Liver (tissue), 9 donors: Measurements from ENCODE around the gene HRCT1. TPM values are rescaled to one million over a fixed set of nuclear protein-coding genes. Genes with fewer than 3 reads are reported as not detected.

Experiments
- DNase-seq: peaks from one replicate; pipeline ENCODE4 v3.0.0-alpha.2; 2017; ENCODE audit warnings: low spot score
- H3K27ac ChIP-seq, 2 donors: one replicate each; pipeline ENCODE4 v1.7.0; 2013; ENCODE audit warnings: inconsistent platforms in 2 of 2, low read length in 2 of 2, control low read depth in 1 of 2, low read depth in 1 of 2, mild to moderate bottlenecking in 1 of 2
- H3K27me3 ChIP-seq, 4 donors: one replicate each; pipeline versions ENCODE4 v1.6.1 to v1.7.0; 2013; ENCODE audit warnings: low read length in 3 of 4, inconsistent platforms in 1 of 4, mild to moderate bottlenecking in 1 of 4, moderate library complexity in 1 of 4; ENCODE audit not compliant: control insufficient read depth in 4 of 4, insufficient read depth in 4 of 4
- H3K36me3 ChIP-seq, 4 donors: one replicate each; pipeline versions ENCODE4 v1.6.1 to v1.7.0; 2013; ENCODE audit warnings: low read length in 3 of 4, mild to moderate bottlenecking in 3 of 4, low read depth in 1 of 4, moderate library complexity in 1 of 4; ENCODE audit not compliant: control insufficient read depth in 4 of 4, insufficient read depth in 3 of 4
- H3K4me1 ChIP-seq, 4 donors: one replicate each; pipeline versions ENCODE4 v1.6.1 to v1.7.0; 2013; ENCODE audit warnings: low read length in 3 of 4, mild to moderate bottlenecking in 3 of 4, moderate library complexity in 1 of 4; ENCODE audit not compliant: control insufficient read depth in 4 of 4, insufficient read depth in 4 of 4
- H3K4me3 ChIP-seq, 3 donors: one replicate each; pipeline versions ENCODE4 v1.6.1 to v1.7.0; 2013; ENCODE audit warnings: low read length in 3 of 3, control low read depth in 1 of 3, low read depth in 1 of 3, mild to moderate bottlenecking in 1 of 3
- H3K9ac ChIP-seq, 2 donors: one replicate each; pipeline ENCODE4 v1.7.0; 2013; ENCODE audit warnings: low read length in 2 of 2, mild to moderate bottlenecking in 2 of 2, moderate library complexity in 2 of 2, control low read depth in 1 of 2, low read depth in 1 of 2
- H3K9me3 ChIP-seq, 4 donors: one replicate each; pipeline versions ENCODE4 v1.6.1 to v1.7.0; 2013; ENCODE audit warnings: low read length in 3 of 4; ENCODE audit not compliant: control insufficient read depth in 4 of 4
- EGR1 ChIP-seq, 2 donors: IDR thresholded peaks; 2 replicates each; pipeline ENCODE4 v1.6.1; 2016 to 2018; ENCODE audit warnings: antibody characterized with exemption in 2 of 2, low read depth in 2 of 2
- FOXA1 ChIP-seq: IDR thresholded peaks from 2 replicates; pipeline ENCODE4 v1.6.1; 2016; ENCODE audit warnings: antibody characterized with exemption
- FOXA2 ChIP-seq: IDR thresholded peaks from 2 replicates; pipeline ENCODE4 v1.6.1; 2016; ENCODE audit warnings: antibody characterized with exemption
- GABPA ChIP-seq, 2 donors: IDR thresholded peaks in 1 of 2; conservative IDR thresholded peaks in 1 of 2; 2 replicates each; pipeline ENCODE4 v1.6.1; 2016; ENCODE audit warnings: antibody characterized with exemption in 2 of 2, mild to moderate bottlenecking in 1 of 2, moderate library complexity in 1 of 2
- HNF4A ChIP-seq, 2 donors: conservative IDR thresholded peaks; 2 replicates each; pipeline ENCODE4 v1.6.1; 2016; ENCODE audit warnings: antibody characterized with exemption in 2 of 2, mild to moderate bottlenecking in 2 of 2
- HNF4G ChIP-seq: IDR thresholded peaks from 2 replicates; pipeline ENCODE4 v1.6.1; 2016; ENCODE audit warnings: antibody characterized with exemption
- JUND ChIP-seq, 2 donors: IDR thresholded peaks; 2 replicates each; pipeline ENCODE4 v1.6.1; 2016; ENCODE audit warnings: antibody characterized with exemption in 2 of 2
- NR2F2 ChIP-seq: IDR thresholded peaks from 2 replicates; pipeline ENCODE4 v1.6.1; 2016; ENCODE audit warnings: antibody characterized with exemption
- RAD21 ChIP-seq, 2 donors: IDR thresholded peaks; 2 replicates each; pipeline ENCODE4 v1.6.1; 2016; ENCODE audit warnings: antibody characterized with exemption in 2 of 2, mild to moderate bottlenecking in 2 of 2
- RXRA ChIP-seq, 2 donors: IDR thresholded peaks; 2 replicates each; pipeline ENCODE4 v1.6.1; 2017 to 2018; ENCODE audit warnings: antibody characterized with exemption in 2 of 2, mild to moderate bottlenecking in 1 of 2
- TAF1 ChIP-seq: conservative IDR thresholded peaks from 2 replicates; pipeline ENCODE4 v1.6.1; 2016; ENCODE audit warnings: antibody characterized with exemption, mild to moderate bottlenecking
- YY1 ChIP-seq: IDR thresholded peaks from 2 replicates; pipeline ENCODE4 v1.6.1; 2016; ENCODE audit warnings: antibody characterized with exemption, mild to moderate bottlenecking
- WGBS: extraction: QIAGEN DNeasy Blood & Tissue Kit; methylation state at CpG from one replicate; pipeline ENCODE4 v1.1.7; 2013; 5-methylcytosine and 5-hydroxymethylcytosine counted together
- polyA plus RNA-seq, 2 donors: library from polyadenylated mRNA; stranded (reverse) in 1 of 2; unstranded in 1 of 2; fragments of 200-250 nt in 1 of 2; fragments of >200 nt in 1 of 2; fragmentation: Nextera tagmentation in 1 of 2; extraction: Ambion mirVana in 1 of 2; gene quantifications; one replicate each; pipeline versions ENCODE4 v1.2.1 to v1.2.3, GENCODE V29; 2013 to 2015
- total RNA-seq, 2 donors: library from RNA; depleted of rRNA; stranded (reverse); fragments of >200 nt; gene quantifications; one replicate each; pipeline ENCODE4 v1.2.3, GENCODE V29; 2014
- TF ChIP-seq, protein P1 (sequence below): IDR thresholded peaks from 2 replicates; pipeline ENCODE4 v1.6.1; 2016; ENCODE audit warnings: antibody characterized with exemption
- TF ChIP-seq, protein P2 (sequence below): fragments of 150-350 bp; IDR thresholded peaks from 2 replicates; pipeline ENCODE4 v1.5.1; 2017; ENCODE audit warnings: improper control_type of control experiment, low read depth, low read length; ENCODE audit not compliant: missing input control
- TF ChIP-seq, protein P3 (sequence below): IDR thresholded peaks from 2 replicates; pipeline ENCODE4 v1.6.1; 2016; ENCODE audit warnings: antibody characterized with exemption
- TF ChIP-seq, protein P4 (sequence below): IDR thresholded peaks from 2 replicates; pipeline ENCODE4 v1.6.1; 2016; ENCODE audit warnings: antibody characterized with exemption
- TF ChIP-seq, protein P5 (sequence below): IDR thresholded peaks from 2 replicates; pipeline ENCODE4 v1.6.1; 2016; ENCODE audit warnings: antibody characterized with exemption, mild to moderate bottlenecking
- donor health status: healthy.
- donor health status: healthy.
- donor health status: healthy.
- donor health status: healthy.
- donor health status: healthy.

The HRCT1 gene
- total and polyA plus RNA-seq, 4 donors, result 0.08 to 2.9 (median 0.27) TPM

- no peak overlapping the region for H3K27ac ChIP-seq
- H3K9me3 ChIP-seq, result no peaks in the 10 kb centered on the region
- TF ChIP-seq JUND (IDR thresholded peaks at IDR 0.05) (no peak), NR2F2 (no peak), HNF4A (conservative IDR thresholded peaks at IDR 0.05) (no peak), EGR1 (IDR thresholded peaks at IDR 0.05; ENCODE audit: low read depth in 2 of 2) (no peak), FOXA1 (no peak), YY1 (no peak), RAD21 (IDR thresholded peaks at IDR 0.05) (no peak), HNF4G (no peak)
- TF ChIP-seq, protein P1, sequence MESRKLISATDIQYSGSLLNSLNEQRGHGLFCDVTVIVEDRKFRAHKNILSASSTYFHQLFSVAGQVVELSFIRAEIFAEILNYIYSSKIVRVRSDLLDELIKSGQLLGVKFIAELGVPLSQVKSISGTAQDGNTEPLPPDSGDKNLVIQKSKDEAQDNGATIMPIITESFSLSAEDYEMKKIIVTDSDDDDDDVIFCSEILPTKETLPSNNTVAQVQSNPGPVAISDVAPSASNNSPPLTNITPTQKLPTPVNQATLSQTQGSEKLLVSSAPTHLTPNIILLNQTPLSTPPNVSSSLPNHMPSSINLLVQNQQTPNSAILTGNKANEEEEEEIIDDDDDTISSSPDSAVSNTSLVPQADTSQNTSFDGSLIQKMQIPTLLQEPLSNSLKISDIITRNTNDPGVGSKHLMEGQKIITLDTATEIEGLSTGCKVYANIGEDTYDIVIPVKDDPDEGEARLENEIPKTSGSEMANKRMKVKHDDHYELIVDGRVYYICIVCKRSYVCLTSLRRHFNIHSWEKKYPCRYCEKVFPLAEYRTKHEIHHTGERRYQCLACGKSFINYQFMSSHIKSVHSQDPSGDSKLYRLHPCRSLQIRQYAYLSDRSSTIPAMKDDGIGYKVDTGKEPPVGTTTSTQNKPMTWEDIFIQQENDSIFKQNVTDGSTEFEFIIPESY, result no peak
- TF ChIP-seq, protein P2, sequence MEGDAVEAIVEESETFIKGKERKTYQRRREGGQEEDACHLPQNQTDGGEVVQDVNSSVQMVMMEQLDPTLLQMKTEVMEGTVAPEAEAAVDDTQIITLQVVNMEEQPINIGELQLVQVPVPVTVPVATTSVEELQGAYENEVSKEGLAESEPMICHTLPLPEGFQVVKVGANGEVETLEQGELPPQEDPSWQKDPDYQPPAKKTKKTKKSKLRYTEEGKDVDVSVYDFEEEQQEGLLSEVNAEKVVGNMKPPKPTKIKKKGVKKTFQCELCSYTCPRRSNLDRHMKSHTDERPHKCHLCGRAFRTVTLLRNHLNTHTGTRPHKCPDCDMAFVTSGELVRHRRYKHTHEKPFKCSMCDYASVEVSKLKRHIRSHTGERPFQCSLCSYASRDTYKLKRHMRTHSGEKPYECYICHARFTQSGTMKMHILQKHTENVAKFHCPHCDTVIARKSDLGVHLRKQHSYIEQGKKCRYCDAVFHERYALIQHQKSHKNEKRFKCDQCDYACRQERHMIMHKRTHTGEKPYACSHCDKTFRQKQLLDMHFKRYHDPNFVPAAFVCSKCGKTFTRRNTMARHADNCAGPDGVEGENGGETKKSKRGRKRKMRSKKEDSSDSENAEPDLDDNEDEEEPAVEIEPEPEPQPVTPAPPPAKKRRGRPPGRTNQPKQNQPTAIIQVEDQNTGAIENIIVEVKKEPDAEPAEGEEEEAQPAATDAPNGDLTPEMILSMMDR, result no peak
- TF ChIP-seq, protein P3, sequence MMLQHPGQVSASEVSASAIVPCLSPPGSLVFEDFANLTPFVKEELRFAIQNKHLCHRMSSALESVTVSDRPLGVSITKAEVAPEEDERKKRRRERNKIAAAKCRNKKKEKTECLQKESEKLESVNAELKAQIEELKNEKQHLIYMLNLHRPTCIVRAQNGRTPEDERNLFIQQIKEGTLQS, result no peak
- WGBS, result 87% methylated on average over 2 of the region's 2 CpGs
- no peaks in the 10 kb centered on the region for H3K27me3 ChIP-seq
- H3K4me1 ChIP-seq, result no peaks in the 10 kb centered on the region
- no peak for DNase-seq
- H3K36me3 ChIP-seq, result no peaks in the 10 kb centered on the region
- H3K4me3 ChIP-seq, result no peak overlapping the region
- no peak overlapping the region for H3K9ac ChIP-seq
These were observed 37.1 kb upstream of the HRCT1 start for GRCh38 chr9:35868933-35869332.

DNA sequence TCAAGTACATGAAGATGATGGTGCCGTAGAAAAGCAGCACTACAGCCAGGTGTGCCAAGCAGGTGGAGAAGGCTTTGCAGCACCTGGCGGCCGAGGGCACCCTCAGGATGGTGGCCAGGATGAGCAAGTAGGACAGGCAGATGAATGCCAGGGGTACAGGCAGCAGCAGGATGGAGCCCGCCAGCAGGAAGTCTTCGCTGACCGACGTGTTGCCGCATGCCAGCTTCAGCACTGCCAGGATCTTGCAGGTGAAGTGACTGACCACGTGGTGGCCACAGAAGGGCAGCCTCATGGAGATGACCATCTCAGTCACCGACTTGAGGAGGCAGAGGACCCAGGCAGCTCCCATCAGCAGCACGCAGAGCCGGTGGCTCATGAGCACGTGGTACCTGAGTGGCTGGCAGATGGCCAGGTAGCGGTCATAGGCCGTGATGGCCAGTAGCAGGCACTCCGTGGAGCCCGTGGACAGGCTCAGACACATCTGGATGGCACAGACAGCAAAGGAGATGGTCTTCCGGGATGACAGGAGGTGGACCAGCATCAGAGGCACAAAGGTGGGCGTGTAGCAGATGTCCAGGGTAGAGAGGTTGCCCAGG, 36.3 kb upstream of the HRCT1 start:
- H3K4me3 ChIP-seq, result no peak overlapping the region
- WGBS, result 93% methylated on average over 19 of the region's 19 CpGs
- TF ChIP-seq NR2F2 (no peak), HNF4A (conservative IDR thresholded peaks at IDR 0.05) (no peak), GABPA (IDR thresholded peaks at IDR 0.05 in 1 of 2, conservative IDR thresholded peaks at IDR 0.05 in 1 of 2) (no peak), FOXA2 (no peak), YY1 (no peak), RAD21 (IDR thresholded peaks at IDR 0.05) (no peak), RXRA (IDR thresholded peaks at IDR 0.05) (no peak), TAF1 (no peak), FOXA1 (no peak)
- TF ChIP-seq, protein P4, sequence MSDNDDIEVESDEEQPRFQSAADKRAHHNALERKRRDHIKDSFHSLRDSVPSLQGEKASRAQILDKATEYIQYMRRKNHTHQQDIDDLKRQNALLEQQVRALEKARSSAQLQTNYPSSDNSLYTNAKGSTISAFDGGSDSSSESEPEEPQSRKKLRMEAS, result no peak
- TF ChIP-seq, protein P2, result no peak
- TF ChIP-seq, protein P5, sequence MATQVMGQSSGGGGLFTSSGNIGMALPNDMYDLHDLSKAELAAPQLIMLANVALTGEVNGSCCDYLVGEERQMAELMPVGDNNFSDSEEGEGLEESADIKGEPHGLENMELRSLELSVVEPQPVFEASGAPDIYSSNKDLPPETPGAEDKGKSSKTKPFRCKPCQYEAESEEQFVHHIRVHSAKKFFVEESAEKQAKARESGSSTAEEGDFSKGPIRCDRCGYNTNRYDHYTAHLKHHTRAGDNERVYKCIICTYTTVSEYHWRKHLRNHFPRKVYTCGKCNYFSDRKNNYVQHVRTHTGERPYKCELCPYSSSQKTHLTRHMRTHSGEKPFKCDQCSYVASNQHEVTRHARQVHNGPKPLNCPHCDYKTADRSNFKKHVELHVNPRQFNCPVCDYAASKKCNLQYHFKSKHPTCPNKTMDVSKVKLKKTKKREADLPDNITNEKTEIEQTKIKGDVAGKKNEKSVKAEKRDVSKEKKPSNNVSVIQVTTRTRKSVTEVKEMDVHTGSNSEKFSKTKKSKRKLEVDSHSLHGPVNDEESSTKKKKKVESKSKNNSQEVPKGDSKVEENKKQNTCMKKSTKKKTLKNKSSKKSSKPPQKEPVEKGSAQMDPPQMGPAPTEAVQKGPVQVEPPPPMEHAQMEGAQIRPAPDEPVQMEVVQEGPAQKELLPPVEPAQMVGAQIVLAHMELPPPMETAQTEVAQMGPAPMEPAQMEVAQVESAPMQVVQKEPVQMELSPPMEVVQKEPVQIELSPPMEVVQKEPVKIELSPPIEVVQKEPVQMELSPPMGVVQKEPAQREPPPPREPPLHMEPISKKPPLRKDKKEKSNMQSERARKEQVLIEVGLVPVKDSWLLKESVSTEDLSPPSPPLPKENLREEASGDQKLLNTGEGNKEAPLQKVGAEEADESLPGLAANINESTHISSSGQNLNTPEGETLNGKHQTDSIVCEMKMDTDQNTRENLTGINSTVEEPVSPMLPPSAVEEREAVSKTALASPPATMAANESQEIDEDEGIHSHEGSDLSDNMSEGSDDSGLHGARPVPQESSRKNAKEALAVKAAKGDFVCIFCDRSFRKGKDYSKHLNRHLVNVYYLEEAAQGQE, result no peak
- TF ChIP-seq, protein P1, result no peak

More for the DNA sequence above, 36.3 kb upstream of the HRCT1 start:
- Histone ChIP-seq H3K9me3 (no peaks in the 10 kb centered on the region), H3K4me1 (no peaks in the 10 kb centered on the region), H3K9ac (no peak overlapping the region), H3K36me3 (no peaks in the 10 kb centered on the region), H3K27ac (no peak overlapping the region), H3K27me3 (no peaks in the 10 kb centered on the region)
- DNase-seq, result no peak
